Measurements from ENCODE around the gene BSDC1. TPM values are rescaled to one million over a fixed set of nuclear protein-coding genes. Genes with fewer than 3 reads are reported as not detected.
"Not testable (repeated sequence)": the region's sequence is repeated elsewhere in the genome, so short reads cannot be mapped to it uniquely, and the experiment has no call there.

The BSDC1 gene
- total RNA-seq, 1 donor: 68.0 TPM

GRCh38 chr1:32358435-32358834, 35.8 kb downstream of the BSDC1 start:
- Histone ChIP-seq H3K4me3 (ENCODE audit: insufficient read depth, low read length) (no peak overlapping the region), H3K4me1 (ENCODE audit: insufficient read depth, low read length) (peaks cover 17% of the 10 kb centered on the region), H3K27ac (ENCODE audit: low read depth, low read length) (no peak overlapping the region), H3K4me2 (ENCODE audit: insufficient read depth, low read length) (no peak overlapping the region), H4K20me1 (ENCODE audit: insufficient read depth, low read length) (peaks cover 4% of the 10 kb centered on the region), H3K79me2 (ENCODE audit: insufficient read depth, low read length) (no peaks in the 10 kb centered on the region), H3K36me3 (ENCODE audit: insufficient read depth, low read length) (peaks cover 8% of the 10 kb centered on the region), H2AFZ (ENCODE audit: low read length) (no peak overlapping the region), H3K9me3 (ENCODE audit: low read depth, low read length) (no peaks in the 10 kb centered on the region), H3K27me3 (ENCODE audit: insufficient read depth, low read length) (no peaks in the 10 kb centered on the region)
- TF ChIP-seq, protein P1, sequence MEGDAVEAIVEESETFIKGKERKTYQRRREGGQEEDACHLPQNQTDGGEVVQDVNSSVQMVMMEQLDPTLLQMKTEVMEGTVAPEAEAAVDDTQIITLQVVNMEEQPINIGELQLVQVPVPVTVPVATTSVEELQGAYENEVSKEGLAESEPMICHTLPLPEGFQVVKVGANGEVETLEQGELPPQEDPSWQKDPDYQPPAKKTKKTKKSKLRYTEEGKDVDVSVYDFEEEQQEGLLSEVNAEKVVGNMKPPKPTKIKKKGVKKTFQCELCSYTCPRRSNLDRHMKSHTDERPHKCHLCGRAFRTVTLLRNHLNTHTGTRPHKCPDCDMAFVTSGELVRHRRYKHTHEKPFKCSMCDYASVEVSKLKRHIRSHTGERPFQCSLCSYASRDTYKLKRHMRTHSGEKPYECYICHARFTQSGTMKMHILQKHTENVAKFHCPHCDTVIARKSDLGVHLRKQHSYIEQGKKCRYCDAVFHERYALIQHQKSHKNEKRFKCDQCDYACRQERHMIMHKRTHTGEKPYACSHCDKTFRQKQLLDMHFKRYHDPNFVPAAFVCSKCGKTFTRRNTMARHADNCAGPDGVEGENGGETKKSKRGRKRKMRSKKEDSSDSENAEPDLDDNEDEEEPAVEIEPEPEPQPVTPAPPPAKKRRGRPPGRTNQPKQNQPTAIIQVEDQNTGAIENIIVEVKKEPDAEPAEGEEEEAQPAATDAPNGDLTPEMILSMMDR (IDR thresholded peaks at IDR 0.05; ENCODE audit: extremely low read depth, low read depth, low read length): no peak
- peak; percentile 42 for DNase-seq (ENCODE audit: insufficient read length, low spot score, missing footprints)

GRCh38 chr1:32357614-32358013, 36.6 kb downstream of the BSDC1 start:
- TF ChIP-seq, protein P1 (IDR thresholded peaks at IDR 0.05; ENCODE audit: extremely low read depth, low read depth, low read length): no peak
- Histone ChIP-seq H3K79me2 (ENCODE audit: insufficient read depth, low read length) (no peaks in the 10 kb centered on the region), H2AFZ (ENCODE audit: low read length) (no peak overlapping the region), H3K4me1 (ENCODE audit: insufficient read depth, low read length) (peaks cover 22% of the 10 kb centered on the region), H3K4me3 (ENCODE audit: insufficient read depth, low read length) (no peak overlapping the region), H4K20me1 (ENCODE audit: insufficient read depth, low read length) (peaks cover 1% of the 10 kb centered on the region), H3K36me3 (ENCODE audit: insufficient read depth, low read length) (peaks cover 5% of the 10 kb centered on the region), H3K9me3 (ENCODE audit: low read depth, low read length) (no peaks in the 10 kb centered on the region), H3K27me3 (ENCODE audit: insufficient read depth, low read length) (no peaks in the 10 kb centered on the region), H3K27ac (ENCODE audit: low read depth, low read length) (no peak overlapping the region), H3K4me2 (ENCODE audit: insufficient read depth, low read length) (no peak overlapping the region)
- DNase-seq (ENCODE audit: insufficient read length, low spot score, missing footprints): peak; percentile 44

DNA sequence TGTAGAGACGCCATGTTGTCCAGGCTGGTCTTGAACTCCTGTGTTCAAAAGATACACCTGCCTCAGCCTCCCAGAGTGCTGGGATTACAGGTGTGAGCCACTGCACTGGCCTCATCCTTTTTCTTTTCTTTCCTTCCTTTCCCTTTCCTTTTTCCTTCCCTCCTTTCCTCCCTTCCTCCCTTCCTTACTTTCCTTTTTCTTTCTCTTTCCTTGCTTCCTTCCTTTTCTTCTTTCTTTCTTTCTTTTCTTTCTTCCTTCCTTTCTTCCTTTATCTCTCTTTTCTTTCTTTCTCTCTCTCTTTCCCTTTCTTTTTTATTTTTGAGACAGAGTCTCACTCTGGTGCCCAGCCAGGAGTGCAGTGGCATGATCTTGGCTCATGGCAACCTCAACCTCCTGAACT, 37.8 kb downstream of the BSDC1 start:
- no peaks in the 10 kb centered on the region for H3K9me3 ChIP-seq (ENCODE audit: low read depth, low read length)
- H4K20me1 ChIP-seq (ENCODE audit: insufficient read depth, low read length): no peaks in the 10 kb centered on the region
- TF ChIP-seq, protein P1 (IDR thresholded peaks at IDR 0.05; ENCODE audit: extremely low read depth, low read depth, low read length): no peak
- no peak overlapping the region for H3K4me3 ChIP-seq (ENCODE audit: insufficient read depth, low read length)
- no peaks in the 10 kb centered on the region for H3K27me3 ChIP-seq (ENCODE audit: insufficient read depth, low read length)
- H3K36me3 ChIP-seq (ENCODE audit: insufficient read depth, low read length): peaks cover 5% of the 10 kb centered on the region
- H3K27ac ChIP-seq (ENCODE audit: low read depth, low read length): no peak overlapping the region
- H3K79me2 ChIP-seq (ENCODE audit: insufficient read depth, low read length): no peaks in the 10 kb centered on the region
- no peak for DNase-seq (ENCODE audit: insufficient read length, low spot score, missing footprints)
- peaks cover 27% of the 10 kb centered on the region for H3K4me1 ChIP-seq (ENCODE audit: insufficient read depth, low read length)
- no peak overlapping the region for H2AFZ ChIP-seq (ENCODE audit: low read length)
- H3K4me2 ChIP-seq (ENCODE audit: insufficient read depth, low read length): no peak overlapping the region

DNA sequence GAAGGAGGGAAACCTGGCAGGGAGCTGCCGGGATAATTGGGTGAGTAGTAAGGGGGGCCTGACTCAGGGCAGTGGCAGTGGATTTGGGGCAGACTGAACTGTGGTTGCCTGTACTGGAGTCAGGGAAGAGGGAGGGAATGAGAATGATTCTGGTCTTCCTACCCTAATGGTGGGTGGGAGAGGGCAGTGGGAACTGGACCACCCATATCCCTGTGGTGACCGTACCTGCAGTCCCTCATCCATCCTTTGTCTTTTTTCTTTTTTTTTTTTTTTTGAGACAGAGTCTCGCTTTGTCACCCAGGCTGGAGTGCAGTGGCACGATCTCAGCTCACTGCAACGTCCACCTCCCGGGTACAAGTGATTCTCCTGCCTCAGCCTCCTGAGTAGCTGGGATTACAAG, 38.5 kb downstream of the BSDC1 start:
- not testable (repeated sequence) for H3K79me2 ChIP-seq (ENCODE audit: insufficient read depth, low read length); H3K9me3 ChIP-seq (ENCODE audit: low read depth, low read length); H3K27ac ChIP-seq (ENCODE audit: low read depth, low read length); H3K27me3 ChIP-seq (ENCODE audit: insufficient read depth, low read length); DNase-seq (ENCODE audit: insufficient read length, low spot score, missing footprints); H3K36me3 ChIP-seq (ENCODE audit: insufficient read depth, low read length); H2AFZ ChIP-seq (ENCODE audit: low read length); H3K4me2 ChIP-seq (ENCODE audit: insufficient read depth, low read length); H3K4me3 ChIP-seq (ENCODE audit: insufficient read depth, low read length); H4K20me1 ChIP-seq (ENCODE audit: insufficient read depth, low read length)
- H3K4me1 ChIP-seq (ENCODE audit: insufficient read depth, low read length): peaks cover 27% of the 10 kb centered on the region

All from osteoblast (primary cell).